HG02938 (cell line): ENCODE results near the gene UGT1A7.

Experiments used
- ATAC-seq: cut with Tn5 transposase; IDR thresholded peaks from one replicate; pipeline ENCODE4 v1.9.1; 2021; ENCODE audit warnings: mild to moderate bottlenecking, moderate library complexity; ENCODE audit not compliant: unreplicated experiment

The UGT1A7 gene

GRCh38 chr2:233816771-233817170, 135.1 kb downstream of the UGT1A7 start:
- ATAC-seq = no peak

GRCh38 chr2:233817361-233817911, 135.7 kb downstream of the UGT1A7 start:
- no peak for ATAC-seq

GRCh38 chr2:233817995-233818638, 136.4 kb downstream of the UGT1A7 start:
- no peak for ATAC-seq

GRCh38 chr2:233818639-233819621, 137.2 kb downstream of the UGT1A7 start:
- no peak for ATAC-seq

GRCh38 chr2:233819884-233820773, 138.4 kb downstream of the UGT1A7 start:
- no peak for ATAC-seq

GRCh38 chr2:233820774-233821105, 139.0 kb downstream of the UGT1A7 start:
- no peak for ATAC-seq

- no peak for ATAC-seq
Observed at GRCh38 chr2:233821196-233821595, 139.5 kb downstream of the UGT1A7 start.

GRCh38 chr2:233821709-233822100, 140.0 kb downstream of the UGT1A7 start:
- no peak for ATAC-seq

- ATAC-seq = no peak
Observed at GRCh38 chr2:233822101-233822771, 140.5 kb downstream of the UGT1A7 start.
